ENCODE data around the gene B4GALT6. TPM values are rescaled to one million over a fixed set of nuclear protein-coding genes. Genes with fewer than 3 reads are reported as not detected.
A peak's percentile ranks its signal among the peaks of the same experiment; 100 is the strongest.
"Not testable (repeated sequence)": the region's sequence is repeated elsewhere in the genome, so short reads cannot be mapped to it uniquely, and the experiment has no call there.

Gene B4GALT6, protein sequence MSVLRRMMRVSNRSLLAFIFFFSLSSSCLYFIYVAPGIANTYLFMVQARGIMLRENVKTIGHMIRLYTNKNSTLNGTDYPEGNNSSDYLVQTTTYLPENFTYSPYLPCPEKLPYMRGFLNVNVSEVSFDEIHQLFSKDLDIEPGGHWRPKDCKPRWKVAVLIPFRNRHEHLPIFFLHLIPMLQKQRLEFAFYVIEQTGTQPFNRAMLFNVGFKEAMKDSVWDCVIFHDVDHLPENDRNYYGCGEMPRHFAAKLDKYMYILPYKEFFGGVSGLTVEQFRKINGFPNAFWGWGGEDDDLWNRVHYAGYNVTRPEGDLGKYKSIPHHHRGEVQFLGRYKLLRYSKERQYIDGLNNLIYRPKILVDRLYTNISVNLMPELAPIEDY
- total RNA-seq, result 9.0 TPM
- long read RNA-seq, result 0 reads

DNA sequence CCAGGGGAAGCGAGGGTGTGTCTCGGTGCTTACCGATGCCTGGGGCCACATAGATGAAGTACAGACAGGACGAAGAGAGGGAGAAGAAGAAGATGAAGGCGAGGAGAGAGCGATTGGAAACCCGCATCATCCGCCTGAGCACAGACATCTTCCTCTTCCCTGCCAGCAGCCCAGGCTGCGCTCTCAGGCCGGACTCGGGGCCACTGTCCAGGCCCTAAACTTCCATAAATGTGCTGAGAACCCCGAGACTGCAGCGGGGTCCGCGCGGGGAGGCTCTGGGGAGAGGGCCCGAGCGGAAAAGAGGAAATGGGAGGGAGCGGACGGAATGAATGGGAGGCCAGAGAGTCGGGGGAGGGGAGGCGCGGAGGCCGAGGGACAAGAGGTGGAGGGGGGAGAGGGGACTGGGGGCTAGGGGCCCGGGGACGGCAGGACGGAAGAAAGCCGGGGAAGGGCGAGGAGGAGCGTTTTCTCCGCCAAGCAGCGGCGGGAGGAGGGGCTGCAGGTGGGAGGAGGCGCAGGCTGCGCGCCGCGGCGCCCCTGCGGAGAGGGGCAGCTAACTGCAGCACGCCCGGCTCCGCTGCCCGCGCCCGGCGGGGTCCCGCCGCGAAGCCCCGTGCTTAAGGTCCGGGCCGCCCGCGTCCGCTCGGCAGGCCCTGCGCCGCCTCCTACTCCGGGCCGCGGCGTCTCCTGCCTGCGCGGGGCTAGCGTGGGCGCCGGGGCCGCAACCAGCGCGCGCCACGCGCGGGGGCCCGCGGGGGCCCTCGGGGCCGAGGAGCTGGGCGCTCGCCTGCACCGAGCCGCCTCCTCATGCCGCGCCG is at the start of gene B4GALT6:
Gene B4GALT6 (minus strand): TSS at position 303 of the 818 bp plus-strand sequence. CDS start 155 bp downstream, at position 148.
- peak; percentile 69 for DNase-seq (ENCODE audit: missing footprints)

DNA sequence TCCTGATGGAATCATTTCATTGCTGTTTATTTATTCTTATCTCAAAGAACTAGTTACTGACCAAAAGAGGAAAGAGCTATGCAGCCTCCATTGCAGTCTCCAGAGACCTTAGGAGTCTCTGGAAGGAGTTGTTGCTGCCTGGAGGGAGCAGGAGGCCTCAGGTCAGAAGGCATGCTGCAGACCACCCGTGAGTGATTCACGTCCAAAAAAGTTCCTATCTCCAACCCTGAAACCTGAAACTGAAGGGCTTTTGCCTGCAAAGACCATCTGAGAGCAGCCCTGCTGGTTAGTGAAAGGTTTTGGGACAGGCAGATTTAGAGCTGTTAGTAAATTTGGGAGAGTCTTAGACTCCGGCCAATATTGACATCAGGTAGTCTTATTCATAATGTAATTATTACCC is 47.2 kb upstream of the B4GALT6 start:
- DNase-seq (ENCODE audit: missing footprints) (no peak), ATAC-seq (no peak)
- intact Hi-C loops (cut with DNase I), result no loop called here

More for the DNA sequence above, at the start of gene B4GALT6:
- intact Hi-C loops (cut with DNase I), result loop anchor here (2.0 to 5.0 kb wide), 2 partner anchors 38 to 72 kb away; no protein-coding TSS in a partner anchor
- peak; percentile 20 for ATAC-seq

DNA sequence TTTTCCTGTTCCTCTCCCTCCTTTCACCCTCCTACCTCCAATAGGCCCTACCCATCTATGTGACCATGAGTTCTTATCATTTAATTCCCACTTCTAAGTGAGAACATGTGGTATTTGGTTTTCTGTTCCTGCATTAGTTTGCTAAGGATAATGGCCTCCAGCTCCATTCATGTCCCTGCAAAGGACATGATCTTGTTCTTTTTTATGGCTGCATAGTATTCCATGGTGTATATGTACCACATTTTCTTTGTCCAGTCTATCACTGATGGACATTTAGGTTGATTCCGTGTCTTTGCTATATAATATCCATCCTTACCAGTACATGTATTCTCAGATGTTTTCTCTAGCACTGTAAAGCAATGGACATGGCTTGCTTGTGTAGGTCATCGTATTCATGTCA is 44.8 kb upstream of the B4GALT6 start:
- intact Hi-C loops (cut with DNase I), result not testable (repeated sequence)

DNA sequence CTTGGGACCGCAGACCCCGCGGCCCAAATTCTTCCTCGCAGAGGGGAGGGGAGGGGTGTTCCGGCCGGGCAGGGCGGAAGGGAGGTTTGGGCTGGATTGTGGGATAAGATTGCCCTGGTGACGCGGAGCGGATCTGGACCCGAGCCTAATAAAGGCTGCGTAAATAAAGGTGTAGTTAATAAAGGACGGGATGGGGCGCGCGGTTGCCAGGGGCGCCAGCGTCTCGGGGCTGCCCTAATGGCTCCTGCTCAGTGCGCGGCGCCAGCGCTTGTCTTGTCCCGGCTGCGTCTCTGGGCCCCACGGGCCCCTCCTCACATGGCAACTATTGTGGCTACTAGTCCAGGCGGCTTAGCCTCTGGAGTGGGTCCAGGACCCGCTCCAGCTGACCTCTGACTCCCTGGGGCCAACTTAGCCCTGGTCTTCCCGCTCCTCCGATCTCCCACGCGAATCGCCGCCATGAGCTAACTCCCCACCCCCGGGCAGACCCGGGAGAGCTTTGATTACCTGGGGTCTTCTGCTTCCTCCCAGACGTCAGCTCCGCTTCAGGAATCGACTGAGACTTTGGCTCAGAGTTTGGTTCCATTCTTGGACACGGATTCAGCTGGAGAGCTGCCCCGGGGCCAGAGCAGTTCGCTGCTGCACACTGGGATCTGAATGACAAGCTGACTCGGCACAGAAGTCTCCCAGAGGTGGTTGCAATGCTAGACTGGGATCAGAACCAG is 39.8 kb upstream of the B4GALT6 start:
- ATAC-seq (peak; percentile 81), DNase-seq (ENCODE audit: missing footprints) (peak; percentile 81)
- intact Hi-C loops (cut with DNase I), result loop anchor here (2.0 kb wide), 2 partner anchors 39 to 167 kb away; partner anchors contain the start of gene B4GALT6

More for the DNA sequence above, 44.8 kb upstream of the B4GALT6 start:
- not testable (repeated sequence) for DNase-seq (ENCODE audit: missing footprints); ATAC-seq

DNA sequence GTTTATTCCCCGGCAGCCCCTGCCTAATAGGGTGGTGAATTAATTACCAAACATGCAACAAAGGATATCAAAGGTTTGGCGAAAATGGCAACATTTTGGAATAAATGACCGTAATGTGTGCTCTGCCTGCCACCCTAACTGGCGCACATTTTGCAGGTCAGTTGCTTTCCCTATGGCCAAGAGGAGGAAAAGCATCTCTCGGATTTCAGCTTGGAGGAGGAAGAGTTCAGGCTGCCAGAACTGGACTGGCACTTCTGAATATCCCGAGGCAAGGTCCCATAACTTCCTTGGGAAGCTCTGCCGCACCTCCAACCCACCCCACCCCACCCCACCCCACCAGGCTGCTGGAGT is 39.2 kb upstream of the B4GALT6 start:
- DNase-seq (ENCODE audit: missing footprints) (no peak), ATAC-seq (peak; percentile 11)
- intact Hi-C loops (cut with DNase I), result loop anchor here (2.0 kb wide), 2 partner anchors 39 to 167 kb away; partner anchors contain the start of gene B4GALT6

DNA sequence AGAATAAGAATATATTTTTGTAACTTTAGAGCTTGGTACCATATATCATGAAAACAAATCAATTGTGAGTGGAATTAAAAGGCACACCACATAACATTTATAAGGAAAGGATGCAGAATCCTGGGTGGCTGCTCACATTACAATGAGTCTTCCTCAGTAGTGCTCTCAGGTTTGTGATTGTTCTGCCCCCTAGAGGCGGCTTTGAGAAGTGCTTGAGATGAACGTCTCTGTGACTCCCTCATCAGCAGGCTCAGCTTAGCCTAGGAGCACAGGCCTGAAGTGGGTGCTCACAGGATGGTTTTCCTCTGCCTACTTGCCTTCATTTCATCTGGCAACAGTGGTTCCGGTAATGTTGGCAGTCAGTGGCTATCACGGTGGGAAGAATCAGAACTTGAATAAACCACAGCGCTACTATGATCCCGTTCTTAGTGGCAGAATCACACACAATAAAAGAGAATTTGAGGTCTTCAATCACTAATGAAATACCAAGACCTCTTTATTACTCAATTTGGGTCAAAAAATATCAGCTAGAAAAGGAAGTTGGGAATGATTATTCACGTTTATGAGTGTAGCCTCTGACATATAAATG is 38.1 kb upstream of the B4GALT6 start:
- ATAC-seq (peak; percentile 83), DNase-seq (ENCODE audit: missing footprints) (peak; percentile 69)
- intact Hi-C loops (cut with DNase I), result loop anchor here (2.0 kb wide), 2 partner anchors 38 to 166 kb away; partner anchors contain the start of gene B4GALT6

DNA sequence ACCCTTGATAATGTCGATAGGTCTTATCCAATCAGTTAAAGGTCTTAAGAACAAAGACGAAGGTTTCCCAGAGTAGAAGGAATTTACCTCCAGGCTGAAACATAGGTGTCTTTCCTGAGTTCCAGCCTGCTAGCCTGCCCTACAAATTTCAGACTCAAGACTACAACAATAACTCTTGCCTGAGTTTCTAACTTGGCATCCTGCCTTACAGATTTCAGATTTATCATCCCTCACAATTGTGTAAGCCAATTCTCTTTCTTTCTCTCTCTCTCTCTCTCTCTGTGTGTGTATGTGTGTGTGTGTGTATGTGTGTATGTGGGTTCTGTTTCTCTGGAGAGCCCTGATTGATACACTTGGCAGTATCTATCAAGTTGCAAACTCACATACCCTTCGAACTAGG is 37.2 kb upstream of the B4GALT6 start:
- intact Hi-C loops (cut with DNase I), result no loop called here
- no peak for ATAC-seq
- no peak for DNase-seq (ENCODE audit: missing footprints)

DNA sequence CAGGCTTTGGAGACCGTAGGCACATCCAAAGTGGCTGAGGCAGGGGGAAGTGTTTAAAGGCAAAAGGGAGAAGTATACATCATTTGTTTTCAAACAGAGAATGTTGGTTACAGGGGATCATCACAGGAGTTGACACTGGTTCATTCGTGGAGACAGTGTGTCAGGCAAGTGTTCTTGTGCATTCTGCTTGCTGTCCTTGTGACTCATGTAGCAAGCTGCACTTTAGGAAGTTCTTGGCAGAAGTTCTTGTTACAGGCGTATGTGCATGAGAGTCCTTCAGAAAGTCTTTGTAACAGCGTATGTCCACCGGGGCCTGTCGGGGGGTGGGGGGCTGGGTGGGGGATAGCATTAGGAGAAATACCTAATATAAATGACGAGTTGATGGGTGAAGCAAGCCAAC is 36.5 kb upstream of the B4GALT6 start:
- DNase-seq (ENCODE audit: missing footprints) (no peak), ATAC-seq (no peak)
- intact Hi-C loops (cut with DNase I), result no loop called here

DNA sequence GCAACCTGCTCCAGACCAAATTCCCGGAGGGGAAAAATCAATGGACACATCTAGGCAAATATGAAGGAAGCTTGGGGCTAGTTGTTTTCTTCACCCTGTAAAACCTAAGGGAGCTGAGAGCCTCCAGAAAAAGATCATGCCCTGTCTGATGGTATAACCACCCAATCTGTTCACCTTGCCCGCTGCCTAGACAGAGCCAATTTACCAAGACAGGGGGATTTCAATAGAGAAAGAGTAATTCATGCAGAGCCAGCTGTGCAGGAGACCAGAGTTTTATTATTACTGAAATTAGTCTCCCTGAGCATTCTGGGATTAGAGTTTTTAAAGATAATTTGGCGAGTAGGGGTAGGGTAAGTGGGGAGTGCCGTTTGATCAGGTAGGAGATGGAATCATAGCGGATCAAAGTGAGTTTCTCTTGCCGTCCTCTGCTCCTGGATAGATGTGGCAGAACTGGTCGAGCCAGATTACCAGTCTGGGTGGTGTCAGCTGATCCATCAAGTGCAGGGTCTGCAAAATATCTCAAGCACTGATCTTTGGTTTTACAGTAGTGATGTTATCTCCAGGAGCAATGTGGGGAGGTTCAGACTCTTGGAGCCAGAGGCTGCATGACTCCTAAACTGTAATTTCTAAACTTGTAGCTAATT is 35.1 kb upstream of the B4GALT6 start:
- intact Hi-C loops (cut with DNase I), result no loop called here
- ATAC-seq (no peak), DNase-seq (ENCODE audit: missing footprints) (no peak)

DNA sequence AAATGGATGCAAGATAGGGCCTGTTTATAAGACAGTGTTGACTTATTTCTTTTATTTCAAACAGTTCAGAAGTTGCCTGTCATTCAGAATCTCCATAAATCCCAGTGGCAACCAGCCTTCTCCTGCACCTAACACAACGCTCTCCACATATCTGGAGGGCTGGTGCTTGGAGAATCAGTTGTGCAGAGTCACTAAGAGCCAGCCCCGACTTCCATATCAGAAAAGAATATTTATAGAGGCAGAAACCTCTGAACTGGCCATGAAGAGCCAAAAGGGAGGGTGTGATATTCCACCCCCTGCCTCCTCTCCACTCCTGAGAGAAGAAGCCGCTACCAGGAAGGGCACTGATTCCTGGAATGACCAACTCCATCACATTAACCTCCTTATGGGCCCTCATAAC is 34.0 kb upstream of the B4GALT6 start:
- ATAC-seq, result peak; percentile 47
- intact Hi-C loops (cut with DNase I), result no loop called here
- no peak for DNase-seq (ENCODE audit: missing footprints)

DNA sequence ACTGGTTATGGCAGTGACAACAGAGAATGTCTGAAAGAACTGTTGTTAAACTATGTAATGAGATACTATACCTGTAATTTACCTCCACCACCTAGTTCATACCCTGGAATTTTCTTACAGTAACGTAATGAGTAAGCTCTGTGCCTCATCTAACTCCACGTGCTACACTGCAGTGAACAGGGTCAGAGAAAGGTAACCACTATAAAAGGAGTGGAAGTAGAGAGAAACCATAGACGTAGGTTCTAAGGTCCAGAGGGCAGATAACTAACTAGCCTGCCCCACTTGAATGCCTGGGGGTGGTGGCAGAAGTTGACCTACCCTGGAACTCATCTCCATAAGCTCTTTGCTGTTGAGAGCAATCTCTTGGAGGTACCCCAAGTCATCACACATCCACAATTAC is 32.0 kb upstream of the B4GALT6 start:
- intact Hi-C loops (cut with DNase I), result no loop called here
- DNase-seq (ENCODE audit: missing footprints), result no peak
- ATAC-seq, result no peak

DNA sequence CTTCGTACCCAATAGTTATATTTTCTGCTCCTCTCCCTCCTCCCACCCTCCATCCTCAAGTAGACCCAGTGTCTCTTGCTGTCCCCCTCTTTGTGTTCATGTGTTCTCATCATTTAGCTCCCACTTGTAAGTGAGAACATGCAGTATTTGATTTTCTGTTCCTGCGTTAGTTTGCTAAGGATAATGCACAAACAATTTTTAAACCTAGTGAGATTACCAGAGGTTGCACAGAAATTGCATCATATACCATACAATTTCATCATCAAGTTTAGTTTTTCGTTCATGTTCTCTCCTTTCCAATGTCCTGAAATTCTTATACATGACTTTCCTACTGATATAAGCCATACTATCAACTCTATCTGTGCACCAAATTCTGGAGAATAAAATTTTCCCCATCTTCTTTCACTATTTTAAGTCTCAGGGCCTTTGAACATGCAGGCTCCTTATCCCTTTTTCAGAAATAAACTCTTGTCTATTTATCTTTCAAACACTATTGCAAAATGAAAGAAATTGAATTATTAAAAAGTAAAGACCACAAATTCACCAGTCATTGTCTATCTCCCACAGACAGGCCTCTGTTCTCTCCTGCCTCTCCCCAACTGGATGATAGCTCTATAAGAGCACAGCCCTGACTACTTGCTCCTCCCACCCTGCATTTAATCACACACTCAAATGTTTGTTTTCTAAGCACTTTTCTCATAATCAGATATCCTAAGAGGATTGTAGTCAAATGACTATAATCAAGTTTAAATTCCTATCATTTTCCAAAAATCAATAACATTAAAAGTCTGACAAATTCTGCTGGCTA is 27.2 kb upstream of the B4GALT6 start:
- ATAC-seq, result no peak

DNA sequence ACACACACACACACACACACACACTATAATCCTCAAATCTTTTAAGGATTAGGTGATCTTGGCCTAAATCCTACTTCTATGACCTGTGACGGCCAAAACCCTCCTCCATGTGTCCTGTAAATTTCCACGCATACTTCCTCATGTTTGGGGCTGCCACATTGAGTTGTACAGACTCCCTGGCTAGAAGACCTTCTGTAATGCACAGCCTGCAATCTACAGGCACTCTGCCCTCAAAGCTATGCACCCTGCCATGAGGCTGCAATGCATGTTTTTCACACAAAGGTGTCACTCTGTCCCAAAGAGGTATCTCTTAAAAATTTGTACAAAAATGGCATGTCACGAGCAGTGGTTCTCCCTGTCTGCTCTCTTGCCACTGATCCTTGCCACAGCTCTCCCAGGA is 26.4 kb upstream of the B4GALT6 start:
- intact Hi-C loops (cut with DNase I), result no loop called here
- ATAC-seq, result no peak

More for the DNA sequence above, 27.2 kb upstream of the B4GALT6 start:
- DNase-seq (ENCODE audit: missing footprints), result no peak
- intact Hi-C loops (cut with DNase I), result no loop called here

DNA sequence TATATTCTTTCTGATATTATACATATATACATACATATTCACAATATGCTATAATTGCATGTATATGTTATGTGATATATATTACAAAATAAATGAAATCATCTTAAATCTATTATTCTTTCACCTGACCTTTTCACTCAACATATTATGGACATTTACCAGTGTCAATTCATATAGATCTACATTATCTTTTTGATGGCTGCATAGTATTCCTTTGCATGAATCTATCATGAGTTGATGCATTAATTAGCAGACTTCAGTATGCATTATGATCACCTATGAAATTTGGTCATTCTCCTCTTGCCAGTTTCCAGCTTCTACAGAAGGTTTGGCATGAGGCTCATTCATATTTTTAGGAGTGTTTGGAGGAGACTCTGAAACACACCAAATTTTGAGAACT is 23.4 kb upstream of the B4GALT6 start:
- ATAC-seq (no peak), DNase-seq (ENCODE audit: missing footprints) (no peak)
- intact Hi-C loops (cut with DNase I), result no loop called here

More for the DNA sequence above, 26.4 kb upstream of the B4GALT6 start:
- DNase-seq (ENCODE audit: missing footprints), result no peak

DNA sequence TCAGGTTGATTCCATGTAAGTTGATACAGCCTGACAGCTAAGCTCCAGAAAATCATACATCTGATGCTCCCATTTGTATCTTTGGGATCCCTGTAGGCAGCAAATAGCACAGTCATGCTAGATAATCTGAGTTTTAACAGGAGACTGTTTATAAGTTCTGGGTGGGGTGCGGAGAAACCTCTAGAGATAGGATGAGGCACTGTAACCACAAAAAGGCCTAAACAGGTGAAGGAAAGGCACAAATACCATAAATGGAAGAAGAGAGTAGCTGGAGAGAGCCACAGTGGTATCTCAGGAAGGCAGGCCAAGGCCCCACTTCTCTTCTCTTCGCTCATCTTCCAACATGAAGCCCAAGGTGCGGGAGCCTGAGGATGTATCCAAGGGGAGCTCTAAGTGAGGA is 18.1 kb upstream of the B4GALT6 start:
- no peak for ATAC-seq
- no peak for DNase-seq (ENCODE audit: missing footprints)
- intact Hi-C loops (cut with DNase I), result no loop called here

DNA sequence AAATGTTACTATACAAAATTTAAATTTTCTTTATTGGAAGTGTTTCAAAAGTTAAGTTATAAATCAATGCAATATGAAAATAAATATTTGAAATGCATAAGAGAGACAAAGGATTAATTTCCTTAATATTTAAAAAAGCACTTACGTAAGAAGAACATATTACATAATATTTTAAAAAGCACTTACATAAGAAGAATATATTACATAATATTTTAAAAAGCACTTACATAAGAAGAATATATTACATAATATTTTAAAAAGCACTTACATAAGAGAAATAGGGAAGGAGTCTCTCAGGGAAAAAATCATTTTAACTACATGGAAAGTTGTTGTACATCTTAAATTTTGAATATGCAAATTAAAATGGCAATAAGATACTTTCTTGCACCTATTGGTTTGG is 17.4 kb upstream of the B4GALT6 start:
- intact Hi-C loops (cut with DNase I), result no loop called here
- DNase-seq (ENCODE audit: missing footprints) (no peak), ATAC-seq (no peak)

DNA sequence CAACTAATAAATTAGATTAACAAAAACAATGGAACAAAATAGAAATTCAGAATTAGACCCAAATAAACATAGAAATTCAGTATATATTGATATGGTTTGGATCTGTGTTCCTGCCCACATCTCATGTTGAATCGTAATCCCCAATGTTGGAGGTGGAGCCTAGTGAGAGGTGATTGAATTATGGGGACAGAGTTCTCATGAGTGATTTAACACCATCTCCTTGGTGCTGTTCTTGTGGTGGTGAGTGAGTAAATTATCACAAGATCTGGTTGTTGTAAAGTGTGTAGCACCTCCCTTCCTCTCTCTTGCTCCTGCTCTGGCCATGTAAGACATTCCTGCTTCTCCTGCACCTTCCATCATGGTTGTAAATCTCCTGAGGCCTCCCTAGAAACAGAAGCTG is 16.6 kb upstream of the B4GALT6 start:
- ATAC-seq, result no peak
- no peak for DNase-seq (ENCODE audit: missing footprints)
- intact Hi-C loops (cut with DNase I), result no loop called here

Data from Right ventricle myocardium inferior (tissue), 1 donor.